SK-N-SH (cell line): ENCODE measurements around the gene FRAS1. TPM values are rescaled to one million over a fixed set of nuclear protein-coding genes. Genes with fewer than 3 reads are reported as not detected.

Source experiments
- CTCF ChIA-PET: fragments of 300-600, 350-600 bp; formaldehyde crosslinking; extraction: SDS; loops from one replicate; lab custom pipeline; 2021; lab: Yijun Ruan, JAX
- POLR2A ChIA-PET: fragments of 350-600 bp; sonication (Branson Sonifier 250); formaldehyde crosslinking; extraction: SDS; loops from one replicate; lab custom pipeline; 2020; ENCODE audit warnings: antibody characterized with exemption, inconsistent platforms; lab: Yijun Ruan, JAX
- DNase-seq: peaks from one replicate; pipeline ENCODE4 v3.0.0; 2012
- H2AFZ ChIP-seq: fragments of 200-600 bp; sonication (generic); 2 replicates; pipeline ENCODE4 v1.8.1; 2016; ENCODE audit warnings: antibody characterized with exemption, mild to moderate bottlenecking, low read depth
- H3F3A ChIP-seq: fragments of 200-600 bp; sonication (generic); replicated peaks from 2 replicates; pipeline ENCODE3; 2016; ENCODE audit warnings: antibody characterized with exemption, mild to moderate bottlenecking; ENCODE audit not compliant: insufficient read depth
- H3K27ac ChIP-seq, 2 experiments: fragments of 200-500 bp in 1 of 2; fragments of 200-600 bp in 1 of 2; sonication (Bioruptor generic) in 1 of 2; sonication (generic), shearing (Covaris generic) in 1 of 2; 2 replicates each; pipeline versions ENCODE4 v1.5.1 to v1.6.1; 2014 to 2016; ENCODE audit warnings: low read depth in 2 of 2, inconsistent platforms in 1 of 2, low read length in 1 of 2, mild to moderate bottlenecking in 1 of 2, mixed read lengths in 1 of 2
- H3K27me3 ChIP-seq: fragments of 200-600 bp; sonication (generic), shearing (Covaris generic); 2 replicates; pipeline ENCODE4 v1.6.1; 2016; ENCODE audit warnings: mixed run types; ENCODE audit not compliant: insufficient read depth
- H3K36me3 ChIP-seq, 2 experiments: fragments of 200-500 bp in 1 of 2; fragments of 200-600 bp in 1 of 2; sonication (Bioruptor generic) in 1 of 2; sonication (generic) in 1 of 2; replicated peaks in 1 of 2; 2 replicates each; pipeline versions ENCODE3 to v1.5.1; 2014 to 2016; ENCODE audit warnings: low read length in 1 of 2, mild to moderate bottlenecking in 1 of 2; ENCODE audit not compliant: insufficient read depth in 2 of 2, control insufficient read depth in 1 of 2
- H3K4me1 ChIP-seq, 2 experiments: fragments of 200-500 bp in 1 of 2; fragments of 200-600 bp in 1 of 2; sonication (Bioruptor generic) in 1 of 2; sonication (generic), shearing (Covaris generic) in 1 of 2; 2 replicates each; pipeline versions ENCODE4 v1.5.1 to v1.6.1; 2014 to 2016; ENCODE audit warnings: low read depth in 1 of 2, low read length in 1 of 2, mixed run types in 1 of 2; ENCODE audit not compliant: insufficient read depth in 2 of 2, control insufficient read depth in 1 of 2
- H3K4me2 ChIP-seq: fragments of 200-600 bp; sonication (generic), shearing (Covaris generic); 2 replicates; pipeline ENCODE4 v1.6.1; 2017; ENCODE audit warnings: mixed run types
- H3K4me3 ChIP-seq, 2 experiments: fragments of 200-500 bp in 1 of 2; fragments of 200-600 bp in 1 of 2; sonication (Bioruptor generic) in 1 of 2; sonication (generic), shearing (Covaris generic) in 1 of 2; 2 replicates each; pipeline versions ENCODE4 v1.5.1 to v1.8.1; 2014 to 2016; ENCODE audit warnings: low read depth in 2 of 2, inconsistent platforms in 1 of 2, low read length in 1 of 2, mild to moderate bottlenecking in 1 of 2, mixed read lengths in 1 of 2, moderate library complexity in 1 of 2
- H3K79me2 ChIP-seq: fragments of 200-600 bp; sonication (generic); 2 replicates; pipeline ENCODE4 v1.8.1; 2017; ENCODE audit warnings: mild to moderate bottlenecking; ENCODE audit not compliant: insufficient read depth
- H3K9ac ChIP-seq: fragments of 200-600 bp; sonication (generic); 2 replicates; pipeline ENCODE4 v1.6.1; 2017; ENCODE audit warnings: mixed run types
- H3K9me2 ChIP-seq: fragments of 200-600 bp; sonication (generic); 2 replicates; pipeline ENCODE4 v1.6.1; 2017; ENCODE audit warnings: mixed run types
- H3K9me3 ChIP-seq: fragments of 200-600 bp; sonication (generic); 2 replicates; pipeline ENCODE4 v1.6.1; 2017; ENCODE audit warnings: mixed run types, mild to moderate bottlenecking, moderate library complexity
- H4K20me1 ChIP-seq: fragments of 200-600 bp; sonication (generic); 2 replicates; pipeline ENCODE4 v1.6.1; 2017; ENCODE audit warnings: mild to moderate bottlenecking, mixed run types; ENCODE audit not compliant: insufficient read depth
- CTCF ChIP-seq: fragments of 200-600 bp; sonication (generic); IDR thresholded peaks from 2 replicates; pipeline ENCODE4 v1.6.1; 2017; ENCODE audit warnings: antibody characterized with exemption, mild to moderate bottlenecking, moderate library complexity
- FOXM1 ChIP-seq: IDR thresholded peaks from 2 replicates; pipeline ENCODE4 v1.4.0; 2012; ENCODE audit warnings: low read depth, mild to moderate bottlenecking
- GABPA ChIP-seq: IDR thresholded peaks from 2 replicates; pipeline ENCODE4 v1.4.0; 2012; ENCODE audit warnings: low read depth, mild to moderate bottlenecking
- GATA2 ChIP-seq: sonication (generic); formaldehyde crosslinking; IDR thresholded peaks from 2 replicates; pipeline ENCODE4 v1.5.0; 2020; ENCODE audit warnings: mild to moderate bottlenecking, missing genetic modification reagents
- JUND ChIP-seq: IDR thresholded peaks from 2 replicates; pipeline ENCODE4 v1.4.0; 2012
- MAX ChIP-seq: IDR thresholded peaks from 2 replicates; pipeline ENCODE4 v1.4.0; 2012; ENCODE audit warnings: low read depth
- MEF2A ChIP-seq: IDR thresholded peaks from 2 replicates; pipeline ENCODE4 v1.4.0; 2012; ENCODE audit warnings: low read depth, borderline replicate concordance
- NFIC ChIP-seq: IDR thresholded peaks from 2 replicates; pipeline ENCODE4 v1.4.0; 2012; ENCODE audit warnings: borderline replicate concordance
- REST ChIP-seq: IDR thresholded peaks from 2 replicates; pipeline ENCODE4 v1.6.1; 2012; ENCODE audit warnings: mild to moderate bottlenecking, low read depth, low read length, moderate library complexity
- RXRA ChIP-seq: IDR thresholded peaks from 2 replicates; pipeline ENCODE4 v1.4.0; 2012; ENCODE audit warnings: low read depth, mild to moderate bottlenecking, borderline replicate concordance
- SIN3A ChIP-seq: IDR thresholded peaks from 2 replicates; pipeline ENCODE4 v1.6.1; 2012; ENCODE audit warnings: low read depth, mild to moderate bottlenecking, low read length, moderate library complexity, borderline replicate concordance
- SMC3 ChIP-seq: IDR thresholded peaks from 2 replicates; pipeline ENCODE4 v1.6.1; 2012; ENCODE audit warnings: low read depth, low read length, improper control_type of control experiment
- USF2 ChIP-seq: fragments of 150-350 bp; IDR thresholded peaks from 2 replicates; pipeline ENCODE4 v1.6.1; 2017; ENCODE audit warnings: antibody characterized with exemption, low read length, low read depth, borderline replicate concordance
- WGBS: methylation state at CpG from one replicate; pipeline ENCODE4 v1.1.6; 2017; ENCODE audit warnings: low lambda C conversion rate; 5-methylcytosine and 5-hydroxymethylcytosine counted together
- polyA plus RNA-seq, 3 experiments: library from polyadenylated mRNA; depleted of rRNA; stranded (reverse); fragments of >200 nt; gene quantifications; 2 replicates each; pipeline ENCODE4 v1.2.3, GENCODE V29; 2012

The FRAS1 gene
- polyA plus RNA-seq, 1 of the 3 experiments (the other 2 are of a cell fraction): 8.3 TPM

GRCh38 chr4:78131403-78131802, 74.3 kb downstream of the FRAS1 start:
- DNase-seq: no peak
- Histone ChIP-seq H3K27ac (peak overlapping the region in 1 of 2 experiments; percentile 14; a peak in 1 of 4 replicates), H3K36me3 (no peaks in the 10 kb centered on the region), H4K20me1 (no peaks in the 10 kb centered on the region), H3K9ac (no peak overlapping the region), H3K27me3 (no peaks in the 10 kb centered on the region), H3K9me3 (no peaks in the 10 kb centered on the region), H3F3A (no peaks in the 10 kb centered on the region), H3K4me2 (peak overlapping the region; percentile 54; the same call in 1 of the 2 replicates), H3K9me2 (no peaks in the 10 kb centered on the region), H3K79me2 (peaks cover 4% of the 10 kb centered on the region; the same call in 1 of the 2 replicates), H3K4me3 (no peak overlapping the region), H2AFZ (no peak overlapping the region), H3K4me1 (no peaks in the 10 kb centered on the region; a peak in 1 of 4 replicates)
- WGBS: 78% methylated on average over 3 of the region's 3 CpGs
- POLR2A ChIA-PET: no interaction called here
- TF ChIP-seq CTCF: no peak
- no peak for TF ChIP-seq SMC3
- no peak for TF ChIP-seq JUND
- no peak for TF ChIP-seq RXRA
- no peak for TF ChIP-seq MAX
- no peak for TF ChIP-seq FOXM1
- TF ChIP-seq GABPA: no peak
- CTCF ChIA-PET: interaction anchor here (0.7 kb wide), 1 partner anchor 36 kb away, joined by 3 read pairs; no protein-coding TSS in a partner anchor

GRCh38 chr4:78136109-78137081, 79.3 kb downstream of the FRAS1 start:
- H3K4me2 ChIP-seq: no peak overlapping the region
- H2AFZ ChIP-seq: no peak overlapping the region
- ChIA-PET CTCF (interaction anchor here (0.8 to 0.9 kb wide), 2 partner anchors 15 to 77 kb away, joined by 3 to 4 read pairs; no protein-coding TSS in a partner anchor), POLR2A (no interaction called here)
- H3K27me3 ChIP-seq: no peaks in the 10 kb centered on the region
- H3K4me3 ChIP-seq: no peak overlapping the region
- H3K79me2 ChIP-seq: no peaks in the 10 kb centered on the region
- no peaks in the 10 kb centered on the region; a peak in 2 of 4 replicates for H3K4me1 ChIP-seq
- H4K20me1 ChIP-seq: no peaks in the 10 kb centered on the region
- no peaks in the 10 kb centered on the region for H3K36me3 ChIP-seq
- no peak for DNase-seq
- H3F3A ChIP-seq: no peaks in the 10 kb centered on the region
- no peak overlapping the region for H3K27ac ChIP-seq
- H3K9me2 ChIP-seq: no peaks in the 10 kb centered on the region
- H3K9me3 ChIP-seq: no peaks in the 10 kb centered on the region
- H3K9ac ChIP-seq: no peak overlapping the region
- 58% methylated on average over 5 of the region's 8 CpGs for WGBS
- TF ChIP-seq CTCF: no peak
- TF ChIP-seq MEF2A: no peak
- TF ChIP-seq REST: no peak
- no peak for TF ChIP-seq NFIC
- no peak for TF ChIP-seq MAX
- no peak for TF ChIP-seq FOXM1
- TF ChIP-seq SIN3A: no peak
- no peak for TF ChIP-seq GATA2
- TF ChIP-seq USF2: no peak
